OCI-LY7 (cell line): ENCODE results near the gene TFAP2B. TPM values are rescaled to one million over a fixed set of nuclear protein-coding genes. Genes with fewer than 3 reads are reported as not detected.

Experiments
- BruUV-seq: library from RNA; stranded (reverse); fragments of 400-500 nt; replicated peaks from 2 replicates; lab custom pipeline; 2021; lab: Mats Ljungman, UMichigan
- CTCF ChIA-PET: fragments of 300-600 bp; sonication (Branson Sonifier 250); formaldehyde crosslinking; loops from one replicate; lab custom pipeline; 2022; ENCODE audit warnings: antibody characterized with exemption; ENCODE audit not compliant: unreplicated experiment; lab: Charles Lee
- POLR2A ChIA-PET: fragments of 300-600 bp; sonication (Branson Sonifier 250); formaldehyde crosslinking; loops from one replicate; lab custom pipeline; 2022; ENCODE audit warnings: antibody characterized with exemption; lab: Charles Lee
- DNase-seq: peaks from one replicate; pipeline ENCODE4 v3.0.0-alpha.2; 2015; ENCODE audit warnings: low spot score
- H2AFZ ChIP-seq: fragments of 200-600 bp; sonication (generic), shearing (Covaris generic); 2 replicates; pipeline ENCODE4 v1.6.1; 2014; ENCODE audit warnings: mild to moderate bottlenecking, antibody characterized with exemption, low read length, moderate library complexity
- H3K27ac ChIP-seq: fragments of 200-600 bp; sonication (generic); 2 replicates; pipeline ENCODE4 v1.5.1; 2014; ENCODE audit warnings: mixed run types, low read depth, mild to moderate bottlenecking, moderate library complexity, low read length, inconsistent platforms; ENCODE audit not compliant: poor library complexity, severe bottlenecking
- H3K36me3 ChIP-seq: fragments of 200-600 bp; sonication (generic); 2 replicates; pipeline ENCODE4 v1.6.1; 2014; ENCODE audit warnings: mild to moderate bottlenecking, antibody characterized with exemption, low read length, moderate library complexity, mixed read lengths; ENCODE audit not compliant: insufficient read depth
- H3K4me1 ChIP-seq: fragments of 200-600 bp; sonication (generic); 2 replicates; pipeline ENCODE4 v1.5.1; 2014; ENCODE audit warnings: mild to moderate bottlenecking, low read length; ENCODE audit not compliant: insufficient read depth, poor library complexity, severe bottlenecking
- H3K4me2 ChIP-seq: fragments of 200-600 bp; sonication (generic); 2 replicates; pipeline ENCODE4 v1.6.1; 2014; ENCODE audit warnings: mild to moderate bottlenecking, low read length
- H3K4me3 ChIP-seq: fragments of 200-600 bp; sonication (generic); 2 replicates; pipeline ENCODE4 v1.5.1; 2014; ENCODE audit warnings: mild to moderate bottlenecking, low read depth, low read length; ENCODE audit not compliant: poor library complexity, severe bottlenecking
- H3K79me2 ChIP-seq: fragments of 200-600 bp; sonication (generic); 2 replicates; pipeline ENCODE4 v1.6.1; 2016; ENCODE audit warnings: low read depth, mild to moderate bottlenecking, low read length, moderate library complexity, mixed read lengths; ENCODE audit not compliant: insufficient read depth
- H3K9me2 ChIP-seq: fragments of 200-600 bp; sonication (generic); 2 replicates; pipeline ENCODE4 v1.6.1; 2016; ENCODE audit warnings: mild to moderate bottlenecking, low read length, mixed read lengths; ENCODE audit not compliant: insufficient read depth
- H3K9me3 ChIP-seq: fragments of 200-600 bp; sonication (generic); 2 replicates; pipeline ENCODE4 v1.6.1; 2014; ENCODE audit warnings: mild to moderate bottlenecking, mixed run types, low read length, mixed read lengths
- H4K20me1 ChIP-seq: fragments of 200-600 bp; sonication (generic); 2 replicates; pipeline ENCODE4 v1.6.1; 2014; ENCODE audit warnings: mild to moderate bottlenecking, antibody characterized with exemption, low read length, moderate library complexity, mixed read lengths; ENCODE audit not compliant: insufficient read depth
- EZH2phosphoT487 ChIP-seq: fragments of 200-600 bp; sonication (generic); IDR thresholded peaks from 2 replicates; pipeline ENCODE4 v1.6.1; 2018; ENCODE audit warnings: low read depth, borderline replicate concordance, mild to moderate bottlenecking, mixed run types, antibody characterized with exemption, low read length, moderate library complexity, mixed read lengths
- intact Hi-C: fragments of 100-400 bp; cut with micrococcal nuclease; formaldehyde crosslinking; loops from one replicate; pipeline ENCODE4 v1.10.0; 2022; ENCODE audit not compliant: unreplicated experiment
- total RNA-seq, 2 experiments: library from RNA; depleted of rRNA in 1 of 2; stranded (reverse); fragments of >200 nt in 1 of 2; shearing (Covaris generic) in 1 of 2; gene quantifications; 2 replicates each; pipeline ENCODE4 v1.2.3, GENCODE V29; 2014 to 2022
- TF ChIP-seq, protein P1 (sequence below): fragments of 200-600 bp; sonication (generic); conservative IDR thresholded peaks from 2 replicates; pipeline ENCODE4 v1.5.1; 2014; ENCODE audit warnings: mild to moderate bottlenecking, antibody characterized with exemption, low read length, moderate library complexity, mixed read lengths

The TFAP2B gene
- total RNA-seq, 2 experiments from 2014 or later, result not detected

DNA sequence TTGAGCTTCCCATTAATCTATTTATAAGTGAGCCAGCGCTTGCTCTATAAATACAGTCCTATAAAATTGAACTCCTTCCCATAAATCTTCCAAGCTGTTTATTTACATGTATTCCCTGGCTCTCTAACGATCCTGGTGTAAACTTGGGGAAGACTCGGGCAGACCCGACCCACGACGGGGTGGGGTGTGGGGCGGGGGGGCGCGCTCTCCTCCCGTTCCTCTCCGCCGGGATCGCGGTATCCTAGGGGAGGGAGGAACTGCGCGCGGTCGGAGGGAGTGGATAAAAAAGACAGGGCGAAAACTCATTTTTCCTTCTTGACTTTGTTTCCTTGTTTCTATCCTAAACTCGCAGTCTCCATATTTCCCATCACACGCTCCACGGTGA lies 31.1 kb downstream of the TFAP2B start:
- CTCF ChIA-PET, result no interaction called here
- H3K9me3 ChIP-seq, result no peaks in the 10 kb centered on the region
- intact Hi-C loops, result no loop called here
- no peaks in the 10 kb centered on the region for H3K9me2 ChIP-seq
- H3K36me3 ChIP-seq, result no peaks in the 10 kb centered on the region
- no peak overlapping the region for H2AFZ ChIP-seq
- H3K27ac ChIP-seq, result no peak overlapping the region
- TF ChIP-seq, protein P1, sequence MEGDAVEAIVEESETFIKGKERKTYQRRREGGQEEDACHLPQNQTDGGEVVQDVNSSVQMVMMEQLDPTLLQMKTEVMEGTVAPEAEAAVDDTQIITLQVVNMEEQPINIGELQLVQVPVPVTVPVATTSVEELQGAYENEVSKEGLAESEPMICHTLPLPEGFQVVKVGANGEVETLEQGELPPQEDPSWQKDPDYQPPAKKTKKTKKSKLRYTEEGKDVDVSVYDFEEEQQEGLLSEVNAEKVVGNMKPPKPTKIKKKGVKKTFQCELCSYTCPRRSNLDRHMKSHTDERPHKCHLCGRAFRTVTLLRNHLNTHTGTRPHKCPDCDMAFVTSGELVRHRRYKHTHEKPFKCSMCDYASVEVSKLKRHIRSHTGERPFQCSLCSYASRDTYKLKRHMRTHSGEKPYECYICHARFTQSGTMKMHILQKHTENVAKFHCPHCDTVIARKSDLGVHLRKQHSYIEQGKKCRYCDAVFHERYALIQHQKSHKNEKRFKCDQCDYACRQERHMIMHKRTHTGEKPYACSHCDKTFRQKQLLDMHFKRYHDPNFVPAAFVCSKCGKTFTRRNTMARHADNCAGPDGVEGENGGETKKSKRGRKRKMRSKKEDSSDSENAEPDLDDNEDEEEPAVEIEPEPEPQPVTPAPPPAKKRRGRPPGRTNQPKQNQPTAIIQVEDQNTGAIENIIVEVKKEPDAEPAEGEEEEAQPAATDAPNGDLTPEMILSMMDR, result no peak
- TF ChIP-seq EZH2phosphoT487, result no peak
- no TSS peak for BruUV-seq
- no peaks in the 10 kb centered on the region for H3K79me2 ChIP-seq
- H3K4me1 ChIP-seq, result no peaks in the 10 kb centered on the region
- no peak for DNase-seq
- no peak overlapping the region for H3K4me3 ChIP-seq
- no peak overlapping the region for H3K4me2 ChIP-seq
- H4K20me1 ChIP-seq, result no peaks in the 10 kb centered on the region
- POLR2A ChIA-PET, result no interaction called here

DNA sequence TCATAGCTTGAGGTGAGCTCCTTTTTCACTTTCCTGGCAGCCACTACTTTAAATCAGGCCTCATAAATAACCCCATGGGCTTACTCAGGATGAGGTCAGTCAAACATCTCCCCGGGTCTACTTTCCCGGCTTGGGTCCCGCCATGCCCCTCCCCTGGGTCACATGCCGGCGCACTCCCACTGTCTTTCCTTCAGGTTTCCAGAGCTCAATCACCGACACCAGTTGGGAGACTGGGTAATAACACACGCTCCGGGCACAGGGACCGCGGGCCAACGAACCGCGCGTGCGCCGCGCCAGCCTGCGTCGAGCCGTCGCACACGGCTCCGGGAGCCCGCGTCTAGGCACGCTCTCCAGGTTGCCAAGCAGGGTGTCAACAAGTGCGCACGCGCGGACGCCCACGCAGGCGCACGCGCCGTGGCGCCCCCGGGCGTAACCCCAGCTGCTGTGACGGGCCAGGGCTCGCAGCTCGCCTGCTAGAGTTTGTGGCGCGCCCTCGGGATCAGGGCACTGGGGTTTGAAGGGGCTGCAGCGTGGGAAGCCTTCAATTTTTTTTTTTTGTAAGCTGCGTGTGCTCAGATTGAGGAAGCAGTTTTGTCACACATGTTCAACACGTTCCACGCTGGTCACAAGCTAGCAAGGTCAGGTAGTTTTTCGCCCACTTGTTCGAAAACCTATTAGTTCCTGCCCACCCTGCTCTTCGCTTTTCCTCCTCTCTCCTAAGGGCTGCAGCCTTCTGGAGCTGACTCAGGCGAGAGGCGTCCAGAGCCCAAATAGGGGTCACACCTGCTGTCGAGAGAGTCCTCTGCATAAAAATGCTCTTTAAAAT lies 31.8 kb downstream of the TFAP2B start:
- Histone ChIP-seq H2AFZ (no peak overlapping the region), H3K9me2 (no peaks in the 10 kb centered on the region), H3K79me2 (no peaks in the 10 kb centered on the region), H4K20me1 (no peaks in the 10 kb centered on the region), H3K4me2 (no peak overlapping the region), H3K4me3 (no peak overlapping the region), H3K9me3 (no peaks in the 10 kb centered on the region), H3K36me3 (no peaks in the 10 kb centered on the region), H3K27ac (no peak overlapping the region), H3K4me1 (no peaks in the 10 kb centered on the region)
- BruUV-seq, result no TSS peak
- POLR2A ChIA-PET, result no interaction called here
- intact Hi-C loops, result no loop called here
- DNase-seq, result no peak
- TF ChIP-seq, protein P1, result no peak
- TF ChIP-seq EZH2phosphoT487, result no peak
- CTCF ChIA-PET, result no interaction called here
